ENCODE data around the gene COBLL1.
"Not testable (repeated sequence)": the region's sequence is repeated elsewhere in the genome, so short reads cannot be mapped to it uniquely, and the experiment has no call there.

The COBLL1 gene, protein sequence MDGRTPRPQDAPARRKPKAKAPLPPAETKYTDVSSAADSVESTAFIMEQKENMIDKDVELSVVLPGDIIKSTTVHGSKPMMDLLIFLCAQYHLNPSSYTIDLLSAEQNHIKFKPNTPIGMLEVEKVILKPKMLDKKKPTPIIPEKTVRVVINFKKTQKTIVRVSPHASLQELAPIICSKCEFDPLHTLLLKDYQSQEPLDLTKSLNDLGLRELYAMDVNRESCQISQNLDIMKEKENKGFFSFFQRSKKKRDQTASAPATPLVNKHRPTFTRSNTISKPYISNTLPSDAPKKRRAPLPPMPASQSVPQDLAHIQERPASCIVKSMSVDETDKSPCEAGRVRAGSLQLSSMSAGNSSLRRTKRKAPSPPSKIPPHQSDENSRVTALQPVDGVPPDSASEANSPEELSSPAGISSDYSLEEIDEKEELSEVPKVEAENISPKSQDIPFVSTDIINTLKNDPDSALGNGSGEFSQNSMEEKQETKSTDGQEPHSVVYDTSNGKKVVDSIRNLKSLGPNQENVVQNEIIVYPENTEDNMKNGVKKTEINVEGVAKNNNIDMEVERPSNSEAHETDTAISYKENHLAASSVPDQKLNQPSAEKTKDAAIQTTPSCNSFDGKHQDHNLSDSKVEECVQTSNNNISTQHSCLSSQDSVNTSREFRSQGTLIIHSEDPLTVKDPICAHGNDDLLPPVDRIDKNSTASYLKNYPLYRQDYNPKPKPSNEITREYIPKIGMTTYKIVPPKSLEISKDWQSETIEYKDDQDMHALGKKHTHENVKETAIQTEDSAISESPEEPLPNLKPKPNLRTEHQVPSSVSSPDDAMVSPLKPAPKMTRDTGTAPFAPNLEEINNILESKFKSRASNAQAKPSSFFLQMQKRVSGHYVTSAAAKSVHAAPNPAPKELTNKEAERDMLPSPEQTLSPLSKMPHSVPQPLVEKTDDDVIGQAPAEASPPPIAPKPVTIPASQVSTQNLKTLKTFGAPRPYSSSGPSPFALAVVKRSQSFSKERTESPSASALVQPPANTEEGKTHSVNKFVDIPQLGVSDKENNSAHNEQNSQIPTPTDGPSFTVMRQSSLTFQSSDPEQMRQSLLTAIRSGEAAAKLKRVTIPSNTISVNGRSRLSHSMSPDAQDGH

DNA sequence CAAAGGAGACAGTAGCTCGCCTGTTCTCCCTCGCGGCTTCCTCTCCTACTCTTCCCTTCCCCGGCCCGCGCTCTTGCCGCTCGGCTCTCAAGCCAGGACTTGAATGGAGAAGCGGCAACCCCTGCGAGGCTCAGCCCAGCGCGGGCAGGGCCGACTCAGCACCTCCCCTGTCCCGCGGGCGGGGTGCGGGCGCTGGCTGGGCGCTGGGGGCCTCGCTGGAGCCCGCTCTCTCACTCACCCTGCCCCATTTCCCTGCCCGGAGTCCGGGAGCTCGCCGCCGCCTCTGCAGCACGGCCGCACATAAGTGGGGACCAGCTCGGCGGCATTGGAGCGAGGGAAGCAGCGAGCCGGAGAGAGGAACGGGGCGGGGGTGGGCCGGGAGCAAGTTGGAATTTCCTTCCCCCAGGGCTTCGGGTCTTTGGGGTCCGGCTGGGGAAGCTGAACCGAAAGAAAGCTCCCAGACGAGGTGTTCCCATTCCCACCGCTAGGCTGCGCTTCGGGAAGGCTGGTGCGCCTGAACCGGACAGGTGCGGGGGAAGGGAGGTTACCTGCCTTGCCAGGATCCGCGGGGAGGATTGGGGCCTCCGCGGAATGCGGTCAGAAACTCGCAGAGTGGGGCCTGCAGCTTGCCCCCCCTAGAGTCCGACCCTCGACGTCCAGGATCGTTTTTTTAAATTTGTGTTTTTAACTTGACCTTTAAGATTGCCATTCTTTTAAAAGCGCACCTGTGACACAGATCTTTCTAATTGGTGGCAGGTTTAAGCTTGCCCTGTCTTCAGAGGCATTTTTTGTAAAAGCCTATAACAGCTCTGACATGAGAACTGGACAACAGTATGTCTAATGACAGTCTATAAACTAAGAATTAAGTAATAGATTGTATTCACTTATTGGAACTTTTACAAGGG, at the start of gene COBLL1:
Gene COBLL1, minus strand, starts transcription at position 105 of the 905 bp plus-strand sequence. CDS start 627 bp downstream, outside the sequence.
- peak; percentile 62 for DNase-seq

DNA sequence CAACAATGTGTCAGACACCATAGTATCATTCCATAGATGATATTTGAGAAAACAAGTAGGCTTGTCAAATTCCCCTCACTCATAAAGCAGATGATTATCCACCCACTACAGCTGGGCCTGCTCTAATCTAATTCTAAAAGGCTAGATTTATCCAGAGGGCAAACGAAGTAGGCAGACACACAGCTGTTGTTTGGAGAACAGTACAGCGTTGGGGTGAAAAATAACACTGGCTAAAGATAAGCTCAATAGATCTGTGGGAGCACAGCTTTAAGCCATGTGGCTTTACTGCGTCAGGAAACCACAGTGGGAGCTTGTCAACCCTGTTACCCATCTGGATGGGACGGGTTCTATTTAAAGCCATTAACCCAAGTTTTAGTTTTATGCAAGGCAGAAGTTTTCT, 48.9 kb upstream of the COBLL1 start:
- no peak for DNase-seq

DNA sequence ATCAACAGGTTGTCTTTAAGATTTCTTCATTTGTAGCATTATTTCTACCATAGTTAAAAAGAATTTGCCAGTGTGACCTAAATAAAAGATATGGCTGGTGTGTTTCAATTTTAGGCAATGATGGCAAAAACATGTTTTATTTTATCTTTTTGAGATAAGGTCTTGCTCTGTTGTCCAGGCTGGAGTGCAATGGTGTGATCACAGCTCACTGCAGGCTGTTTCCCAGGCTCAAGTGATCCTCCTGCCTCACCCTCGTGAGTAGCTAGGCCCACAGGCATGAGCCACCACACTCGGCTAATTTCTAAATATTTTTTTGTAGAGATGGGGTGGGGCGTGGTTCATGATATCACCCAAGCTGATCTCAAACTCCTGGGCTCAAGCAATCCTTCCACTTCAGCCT, 47.0 kb upstream of the COBLL1 start:
- no peak for DNase-seq

DNA sequence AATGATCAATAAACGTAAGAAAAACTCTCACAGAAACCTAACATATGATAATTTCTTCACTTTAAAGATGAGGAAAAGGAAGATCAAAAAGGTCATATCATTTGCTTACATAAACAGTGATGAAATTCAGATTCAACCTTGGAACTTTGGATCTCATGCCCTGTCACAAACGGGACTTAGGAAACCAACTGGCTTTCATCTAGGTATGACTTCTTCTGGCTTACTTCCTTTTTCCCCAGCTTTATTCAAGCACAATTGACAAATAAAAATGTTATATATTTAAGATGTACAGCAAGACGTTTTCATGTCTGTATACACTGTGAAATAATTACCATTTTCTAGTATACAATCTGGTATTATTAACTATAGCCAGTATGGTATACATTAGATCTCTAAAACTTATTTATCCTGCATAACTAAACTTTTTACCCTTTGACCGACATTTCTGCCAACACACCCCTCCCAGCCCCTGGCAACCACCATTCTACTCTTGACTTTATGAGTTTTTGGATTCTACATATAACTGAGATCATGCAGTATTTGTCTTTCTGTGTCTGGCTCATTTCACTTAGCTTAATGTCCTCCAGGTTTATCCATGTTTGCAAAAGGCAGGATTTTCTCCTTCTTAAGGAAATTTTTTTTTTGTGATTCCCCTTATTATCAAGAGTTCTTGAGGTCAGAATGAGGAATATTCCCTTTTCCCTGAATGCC, 46.0 kb upstream of the COBLL1 start:
- no peak for DNase-seq

DNA sequence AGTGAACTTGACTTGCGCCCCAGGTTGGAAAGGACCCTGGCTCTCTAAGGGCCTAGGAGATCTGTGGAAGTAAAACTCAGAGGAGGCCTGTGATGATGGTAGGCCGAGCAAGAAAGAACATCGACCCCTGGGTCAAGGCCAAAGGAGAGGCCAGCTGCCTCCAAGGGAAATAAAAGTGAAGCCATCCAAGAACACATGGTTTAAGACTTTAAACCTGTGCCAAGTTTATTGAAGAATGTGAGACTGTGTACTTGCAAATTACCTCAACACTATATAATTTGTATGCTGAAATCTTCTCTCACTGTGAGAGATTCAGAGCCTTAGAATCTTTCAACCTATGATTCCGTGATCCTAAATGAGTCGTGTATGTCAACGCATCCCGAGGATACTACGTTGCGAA, 40.7 kb upstream of the COBLL1 start:
- no peak for DNase-seq

DNA sequence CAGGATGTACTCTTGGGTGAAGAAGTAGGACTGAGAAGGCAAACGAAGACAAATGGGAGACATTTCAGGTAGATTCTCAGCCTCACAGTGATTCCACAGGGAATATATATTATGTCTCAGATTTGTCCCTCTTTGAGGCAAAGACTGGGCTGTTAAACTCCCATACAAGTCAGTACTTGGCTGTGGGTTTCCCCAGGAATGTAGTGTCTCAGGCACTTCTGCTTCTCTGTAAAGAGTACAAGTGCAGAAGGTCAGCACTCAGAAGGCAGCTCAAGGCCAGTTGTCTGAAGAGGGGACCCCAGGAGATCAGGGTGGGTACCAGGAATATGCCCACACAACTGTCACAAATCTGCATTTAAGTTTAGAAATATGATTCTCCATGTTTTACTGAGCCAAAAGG, 39.9 kb upstream of the COBLL1 start:
- DNase-seq = no peak

DNA sequence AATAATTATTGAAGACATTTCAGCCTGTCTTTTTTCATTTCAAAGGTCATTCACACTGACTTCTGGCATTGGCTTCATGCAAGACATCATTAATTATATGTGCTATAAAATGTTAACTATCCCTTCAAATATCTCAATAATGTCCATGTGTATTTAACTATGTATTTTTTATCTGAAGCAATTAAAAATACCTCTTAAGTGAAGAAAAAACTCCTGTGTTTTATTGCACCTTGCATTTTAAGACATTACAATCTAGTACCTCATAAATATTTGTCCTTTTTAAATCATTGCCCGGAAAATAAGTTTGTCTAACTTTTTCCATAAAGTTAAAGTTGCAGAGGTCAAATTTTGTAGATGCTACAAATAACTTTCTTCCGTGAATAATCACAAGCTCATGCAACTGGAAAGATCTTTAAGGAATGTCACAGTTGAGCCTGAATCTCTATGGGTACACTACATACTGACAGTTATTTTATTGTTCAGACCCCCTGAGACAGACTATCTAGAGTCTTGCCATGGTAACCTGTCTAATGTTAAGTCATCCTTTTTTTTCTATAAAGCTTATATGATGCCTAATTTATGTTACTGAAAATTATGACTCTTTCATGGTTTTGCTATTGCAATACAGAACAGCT, 38.4 kb upstream of the COBLL1 start:
- DNase-seq = no peak

DNA sequence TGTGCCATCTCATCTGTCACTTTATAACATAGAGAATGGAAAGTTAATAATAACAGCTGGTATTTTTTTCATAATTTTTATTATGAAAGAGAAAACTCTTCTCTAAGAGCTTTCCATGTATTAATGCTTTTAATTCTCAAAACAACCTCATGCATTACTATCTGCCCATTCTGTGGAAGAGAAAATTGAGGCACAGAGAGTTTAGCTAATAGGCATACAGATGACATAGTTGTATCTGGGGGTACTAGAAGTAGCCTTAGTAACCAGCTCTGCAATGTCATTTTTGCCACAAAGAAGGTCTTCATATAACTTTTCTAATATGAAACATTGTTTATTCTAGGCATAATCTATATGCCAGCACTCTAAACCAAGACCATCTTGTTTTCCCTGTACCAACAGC, 36.3 kb upstream of the COBLL1 start:
- DNase-seq = no peak

DNA sequence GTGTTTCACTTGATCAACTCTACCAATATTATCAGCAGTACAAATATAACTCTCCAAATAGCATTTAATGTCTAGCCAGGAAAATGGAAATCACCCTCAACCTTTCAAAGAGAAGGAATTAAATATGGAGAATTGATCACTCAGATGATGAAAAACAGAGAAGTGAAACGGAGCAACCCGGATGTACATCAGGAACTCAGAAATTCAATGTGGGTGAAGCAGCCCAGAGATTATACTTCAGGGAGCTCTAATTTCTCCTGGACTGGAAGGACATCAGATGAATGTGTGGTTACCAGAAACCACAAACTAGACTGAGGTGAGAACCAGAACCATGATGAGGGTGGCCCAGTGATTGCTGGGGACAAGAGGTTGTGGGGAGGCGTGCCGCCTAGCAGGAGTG, 35.5 kb upstream of the COBLL1 start:
- no peak for DNase-seq

DNA sequence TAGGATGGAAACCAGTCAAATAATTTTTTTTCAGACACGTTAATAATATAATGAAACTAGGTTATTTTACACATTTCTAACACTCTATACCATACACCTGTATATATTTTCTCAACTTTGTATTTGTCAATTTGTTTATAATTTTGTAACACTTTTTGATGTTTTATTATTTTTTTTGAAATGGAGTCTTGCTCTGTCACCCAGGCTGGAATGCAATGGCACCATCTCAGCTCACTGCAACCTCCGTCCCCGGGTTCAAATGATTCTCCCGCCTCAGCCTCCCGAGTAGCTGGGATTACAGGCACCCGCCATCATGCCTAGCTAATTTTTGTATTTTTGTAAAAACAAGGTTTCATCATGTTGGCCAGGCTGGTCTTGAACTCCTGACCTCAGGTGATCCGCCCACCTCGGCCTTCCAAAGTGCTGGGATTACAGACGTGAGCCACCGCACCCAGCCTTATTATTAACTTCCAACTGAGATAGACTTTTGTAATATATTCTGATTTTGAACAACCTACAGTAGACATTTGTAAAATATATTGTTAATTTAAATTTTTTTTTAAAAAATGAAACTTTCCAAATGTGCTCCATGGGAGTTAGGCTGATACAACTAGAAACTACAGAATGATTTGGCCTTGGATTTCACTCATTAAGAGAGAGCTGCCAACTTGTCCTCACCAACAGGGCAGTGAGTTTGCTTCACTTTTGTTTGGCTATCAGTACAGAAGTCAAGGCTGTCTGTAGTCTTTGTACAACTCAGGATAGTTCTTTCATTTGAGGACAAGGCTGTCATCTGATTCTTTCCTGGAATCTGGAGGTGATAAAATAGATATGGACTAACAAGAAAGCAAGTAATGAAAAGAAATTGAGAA, 33.9 kb upstream of the COBLL1 start:
- DNase-seq = no peak

DNA sequence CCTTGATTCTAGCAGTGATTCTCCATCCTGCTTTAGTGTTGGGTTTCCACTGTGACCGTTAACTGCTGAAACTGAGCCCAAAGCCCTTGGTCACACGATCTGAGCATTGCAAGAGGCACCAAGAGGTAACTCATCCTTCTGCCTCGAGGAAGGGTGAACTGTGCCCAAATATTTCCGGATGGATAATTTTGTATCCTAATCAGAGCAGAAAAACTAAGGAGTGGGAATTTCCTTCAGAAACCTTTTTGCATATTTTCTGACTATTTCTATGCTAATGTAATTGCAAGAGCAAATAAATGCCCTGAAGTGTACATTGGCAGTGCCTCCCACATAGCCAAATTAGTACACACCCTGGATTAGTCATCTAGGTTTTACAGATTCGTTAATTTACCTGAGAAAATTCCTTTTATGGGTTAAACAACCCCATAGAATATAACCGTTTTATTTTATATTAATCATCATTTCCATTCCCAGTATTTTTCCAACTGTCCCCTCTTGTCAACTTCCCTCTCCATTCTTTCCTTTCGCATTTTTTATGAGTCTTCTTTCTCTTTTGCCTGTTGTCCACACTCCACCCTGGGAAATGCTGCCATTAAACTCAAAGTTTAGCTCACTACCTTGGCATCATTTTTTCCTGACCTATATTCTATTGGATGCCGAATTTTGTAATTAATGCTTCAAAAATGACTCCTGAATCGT, 31.7 kb upstream of the COBLL1 start:
- DNase-seq = no peak

DNA sequence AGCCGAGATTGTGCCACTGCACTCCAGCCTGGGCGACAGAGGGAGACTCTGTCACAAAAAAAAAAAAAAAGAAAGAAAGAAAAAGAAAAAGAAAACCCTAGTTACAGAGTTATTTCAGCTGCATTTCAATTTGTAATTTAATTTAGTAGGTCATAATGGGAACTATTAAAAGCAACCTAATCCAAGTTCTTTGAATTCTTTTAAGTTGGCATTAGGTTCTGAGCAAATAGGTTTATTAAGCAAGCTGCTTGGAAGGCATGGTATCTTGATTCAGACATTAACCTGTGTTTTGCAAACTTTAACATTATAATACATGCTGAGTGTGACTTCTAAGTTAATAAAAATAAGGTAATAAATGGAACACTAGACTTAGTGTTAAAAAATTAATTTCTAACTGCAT, 29.8 kb upstream of the COBLL1 start:
- DNase-seq = no peak

DNA sequence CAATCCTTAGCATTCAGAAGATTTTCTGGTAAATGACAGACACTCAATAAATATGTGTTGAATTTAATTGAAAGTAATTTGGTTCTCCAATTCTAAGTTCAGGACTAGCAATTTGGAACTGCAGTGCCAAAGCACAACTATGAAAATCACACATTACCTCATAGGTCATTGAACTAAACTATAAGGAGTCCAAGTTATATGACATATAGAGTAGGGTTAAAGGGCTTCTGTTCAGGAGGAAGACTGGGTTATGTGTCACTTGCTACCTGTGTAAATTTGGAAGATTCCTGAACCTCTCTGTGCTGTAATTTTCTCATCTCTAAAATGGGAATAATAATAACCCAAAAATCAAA, 27.8 kb upstream of the COBLL1 start:
- DNase-seq = no peak

DNA sequence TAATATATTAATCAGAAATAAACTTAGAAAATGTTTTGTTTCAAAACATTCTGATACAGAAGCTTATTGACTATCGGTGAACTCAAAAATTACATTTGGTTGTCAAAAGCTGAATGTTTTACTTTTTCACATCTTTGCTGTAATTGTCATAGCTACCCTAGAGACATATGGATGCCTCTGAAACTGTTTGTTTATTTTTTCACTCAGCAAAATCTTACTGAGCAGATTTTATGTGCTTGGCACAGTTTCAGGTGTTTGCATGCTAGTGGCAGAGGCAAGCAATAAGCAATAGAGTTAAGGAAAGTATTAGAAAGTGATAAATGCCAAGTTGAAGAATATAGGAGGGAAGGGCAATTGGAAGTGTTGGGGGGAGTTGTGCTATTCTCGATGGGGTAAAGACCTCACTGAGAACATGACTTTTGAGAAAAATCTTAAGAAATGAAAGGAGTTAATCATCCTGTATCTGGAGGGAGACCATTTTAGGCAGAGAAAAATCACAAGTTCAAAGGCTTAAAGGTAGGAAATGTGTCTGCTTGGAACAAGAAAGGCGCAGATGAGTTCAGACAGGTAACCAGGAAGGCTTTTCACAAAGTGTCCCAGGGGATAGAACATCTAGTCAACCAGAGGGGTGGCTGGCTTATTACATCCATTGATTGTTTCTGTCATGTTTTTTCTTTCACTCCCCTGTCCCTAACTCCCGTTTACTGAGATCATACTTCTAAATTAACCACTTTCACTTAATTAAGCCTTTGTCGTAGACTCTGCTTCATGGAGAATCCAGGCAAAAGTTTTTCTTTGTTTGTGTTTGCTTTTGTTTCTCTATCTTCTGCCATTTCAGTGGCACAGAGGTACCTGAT, 27.2 kb upstream of the COBLL1 start:
- DNase-seq = no peak

DNA sequence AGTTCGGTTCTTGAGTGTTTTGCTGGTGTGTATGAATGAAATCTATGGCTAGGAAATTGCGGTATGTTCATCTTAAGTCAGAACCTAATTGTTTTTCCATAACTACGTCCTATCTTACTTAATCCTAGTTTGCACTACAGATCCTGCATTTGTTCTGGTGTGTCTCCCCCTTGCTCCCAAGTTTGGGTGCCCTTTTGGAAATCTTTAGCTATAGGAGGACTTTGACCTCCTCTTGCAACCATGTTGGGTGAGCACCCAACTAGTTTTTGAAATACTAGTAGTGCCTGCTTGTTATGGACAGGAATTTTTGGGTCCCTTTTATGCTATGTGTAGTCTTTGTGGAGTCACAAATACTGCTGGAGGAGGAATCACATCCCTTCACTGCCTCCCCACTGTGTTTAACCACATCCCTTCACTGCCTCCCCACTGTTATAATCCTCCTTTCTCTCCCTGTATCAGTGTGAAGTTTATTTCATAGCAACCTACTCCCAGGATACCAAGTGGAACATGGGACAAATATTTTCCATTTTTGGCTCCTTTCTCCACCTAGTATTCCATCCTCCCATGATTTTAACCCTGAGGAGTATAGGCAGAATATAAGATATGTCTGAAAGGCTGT, 26.3 kb upstream of the COBLL1 start:
- no peak for DNase-seq

DNA sequence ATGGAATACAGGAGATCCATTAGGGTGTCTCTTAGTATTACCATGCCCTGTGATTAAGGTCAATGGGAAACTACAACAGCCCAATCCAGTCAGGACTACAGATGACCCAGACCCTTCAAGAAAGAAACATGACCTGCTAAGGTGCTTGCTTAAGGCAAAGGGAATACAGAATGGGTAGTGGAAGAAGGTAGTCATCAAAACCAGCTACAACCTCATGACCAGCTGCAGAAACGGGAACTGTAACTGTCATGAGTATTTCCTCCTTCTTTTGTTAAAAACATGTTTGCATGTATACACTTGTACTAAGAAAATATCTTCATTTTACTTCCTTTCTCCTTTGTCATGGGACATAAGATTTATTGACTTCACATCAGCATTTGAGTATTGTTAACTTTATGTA, 24.8 kb upstream of the COBLL1 start:
- not testable (repeated sequence) for DNase-seq

DNA sequence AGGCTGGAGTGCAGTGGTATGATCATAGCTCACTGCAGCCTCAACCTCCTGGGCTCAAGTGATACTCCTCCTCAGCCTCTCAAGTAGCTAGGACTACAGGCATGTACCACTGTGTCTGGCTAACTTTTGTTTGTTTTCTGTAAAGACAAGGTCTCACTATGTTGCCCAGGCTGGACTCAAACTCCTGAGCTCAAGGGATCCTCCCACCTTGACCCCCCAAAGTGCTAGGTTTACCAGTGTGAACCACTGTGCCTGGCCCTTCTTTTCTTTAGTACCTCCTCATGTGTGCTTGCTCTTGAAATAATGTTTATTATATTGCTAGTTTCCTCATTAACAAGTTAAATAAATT, 19.0 kb upstream of the COBLL1 start:
- DNase-seq = no peak
